Measurements from ENCODE around the gene PTGFR.

The PTGFR gene, protein sequence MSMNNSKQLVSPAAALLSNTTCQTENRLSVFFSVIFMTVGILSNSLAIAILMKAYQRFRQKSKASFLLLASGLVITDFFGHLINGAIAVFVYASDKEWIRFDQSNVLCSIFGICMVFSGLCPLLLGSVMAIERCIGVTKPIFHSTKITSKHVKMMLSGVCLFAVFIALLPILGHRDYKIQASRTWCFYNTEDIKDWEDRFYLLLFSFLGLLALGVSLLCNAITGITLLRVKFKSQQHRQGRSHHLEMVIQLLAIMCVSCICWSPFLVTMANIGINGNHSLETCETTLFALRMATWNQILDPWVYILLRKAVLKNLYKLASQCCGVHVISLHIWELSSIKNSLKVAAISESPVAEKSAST

GRCh38 chr1:78490861-78491450, at the start of gene PTGFR:
Gene PTGFR, plus strand, starts transcription at chr1:78490974. Its CDS starts 1,770 bp downstream, at chr1:78492744.
- no peaks in the 10 kb centered on the region for H3K4me1 ChIP-seq (ENCODE audit: control insufficient read depth in 1 of 2, insufficient read depth in 1 of 2, low read depth in 1 of 2, low read length in 1 of 2)
- no peak for TF ChIP-seq CTCF (IDR thresholded peaks at IDR 0.05)
- H3K27ac ChIP-seq, result no peak within 1 kb of the TSS
- H3K9me3 ChIP-seq, result no peaks in the 10 kb centered on the region
- H3K36me3 ChIP-seq, result no peaks in the 10 kb centered on the region
- peaks cover 41% of the 10 kb centered on the region for H3K27me3 ChIP-seq
- H3K4me3 ChIP-seq (ENCODE audit: low read depth in 1 of 2, low read length in 1 of 2), result no peak within 1 kb of the TSS

GRCh38 chr1:78441921-78442320, 48.9 kb upstream of the PTGFR start:
- Histone ChIP-seq H3K9me3 (no peaks in the 10 kb centered on the region), H3K27me3 (no peaks in the 10 kb centered on the region), H3K27ac (no peak overlapping the region), H3K4me3 (ENCODE audit: low read depth in 1 of 2, low read length in 1 of 2) (no peak overlapping the region), H3K36me3 (no peaks in the 10 kb centered on the region), H3K4me1 (ENCODE audit: control insufficient read depth in 1 of 2, insufficient read depth in 1 of 2, low read depth in 1 of 2, low read length in 1 of 2) (no peaks in the 10 kb centered on the region)
- TF ChIP-seq CTCF (IDR thresholded peaks at IDR 0.05), result no peak

DNA sequence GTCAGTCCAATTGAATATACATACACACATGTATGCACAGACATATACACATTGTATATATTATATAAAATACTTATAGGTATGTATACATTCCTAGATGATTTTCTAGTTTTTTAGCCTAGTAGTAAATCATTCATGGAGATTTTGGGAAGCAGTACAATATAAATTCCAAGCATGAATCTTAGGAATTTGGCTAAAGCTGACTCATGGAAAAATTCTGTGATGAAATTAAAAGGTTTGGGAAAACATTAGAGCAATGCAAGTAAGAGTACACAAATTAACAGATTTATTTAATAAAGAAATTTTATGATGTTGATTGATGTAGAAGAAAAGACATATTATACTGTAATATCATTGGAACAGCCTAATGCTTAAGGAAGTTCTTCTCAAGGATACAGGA, 43.7 kb upstream of the PTGFR start:
- TF ChIP-seq CTCF (IDR thresholded peaks at IDR 0.05), result no peak
- H3K4me1 ChIP-seq (ENCODE audit: control insufficient read depth in 1 of 2, insufficient read depth in 1 of 2, low read depth in 1 of 2, low read length in 1 of 2), result no peaks in the 10 kb centered on the region
- H3K36me3 ChIP-seq, result no peaks in the 10 kb centered on the region
- no peaks in the 10 kb centered on the region for H3K27me3 ChIP-seq
- no peak overlapping the region for H3K4me3 ChIP-seq (ENCODE audit: low read depth in 1 of 2, low read length in 1 of 2)
- no peaks in the 10 kb centered on the region for H3K9me3 ChIP-seq
- H3K27ac ChIP-seq, result no peak overlapping the region

- Histone ChIP-seq H3K27ac (no peak overlapping the region), H3K4me1 (ENCODE audit: control insufficient read depth in 1 of 2, insufficient read depth in 1 of 2, low read depth in 1 of 2, low read length in 1 of 2) (no peaks in the 10 kb centered on the region), H3K4me3 (ENCODE audit: low read depth in 1 of 2, low read length in 1 of 2) (no peak overlapping the region), H3K27me3 (no peaks in the 10 kb centered on the region), H3K36me3 (no peaks in the 10 kb centered on the region), H3K9me3 (peaks cover 2% of the 10 kb centered on the region)
- TF ChIP-seq CTCF (IDR thresholded peaks at IDR 0.05), result no peak
Observed at GRCh38 chr1:78464449-78464891, 26.3 kb upstream of the PTGFR start.

- Histone ChIP-seq H3K9me3 (peaks cover 2% of the 10 kb centered on the region), H3K4me3 (ENCODE audit: low read depth in 1 of 2, low read length in 1 of 2) (no peak overlapping the region), H3K36me3 (no peaks in the 10 kb centered on the region), H3K27me3 (no peaks in the 10 kb centered on the region), H3K27ac (no peak overlapping the region), H3K4me1 (ENCODE audit: control insufficient read depth in 1 of 2, insufficient read depth in 1 of 2, low read depth in 1 of 2, low read length in 1 of 2) (no peaks in the 10 kb centered on the region)
- TF ChIP-seq CTCF (IDR thresholded peaks at IDR 0.05), result no peak
Observed at GRCh38 chr1:78465143-78465542, 25.6 kb upstream of the PTGFR start.

All from neutrophil (primary cell).